Sigmoid colon (tissue), 7 donors: ENCODE data around the gene GRAMD1A. TPM values are rescaled to one million over a fixed set of nuclear protein-coding genes. Genes with fewer than 3 reads are reported as not detected.

Experiments
- DNase-seq: peaks from one replicate; pipeline ENCODE4 v3.0.0-alpha.2; 2019
- H3K27ac ChIP-seq, 4 donors: fragments of 200-600 bp; sonication (generic); one replicate each; pipeline ENCODE4 v1.5.1; 2016 to 2019; ENCODE audit warnings: mild to moderate bottlenecking in 1 of 4
- H3K27me3 ChIP-seq, 3 donors: fragments of 200-600 bp; sonication (generic); one replicate each; pipeline ENCODE4 v1.5.1; 2019; ENCODE audit warnings: mild to moderate bottlenecking in 1 of 3
- H3K36me3 ChIP-seq, 4 donors: fragments of 200-600 bp; sonication (generic); one replicate each; pipeline ENCODE4 v1.5.1; 2016 to 2019
- H3K4me1 ChIP-seq, 4 donors: fragments of 200-600 bp; sonication (generic); one replicate each; pipeline ENCODE4 v1.5.1; 2017 to 2019
- H3K4me3 ChIP-seq, 4 donors: fragments of 200-600 bp; sonication (generic); one replicate each; pipeline ENCODE4 v1.5.1; 2017 to 2019; ENCODE audit warnings: mild to moderate bottlenecking in 2 of 4, moderate library complexity in 1 of 4
- H3K9me3 ChIP-seq, 4 donors: fragments of 200-600 bp in 3 of 4; sonication (generic) in 3 of 4; one replicate each; pipeline versions ENCODE4 v1.5.1 to v1.6.1; 2013 to 2019
- EP300 ChIP-seq, 4 donors: sonication (generic); formaldehyde crosslinking; IDR thresholded peaks; one replicate each; pipeline ENCODE4 v1.6.1; 2017; ENCODE audit warnings: antibody characterized with exemption in 4 of 4
- POLR2A ChIP-seq, 2 donors: fragments of 450-650 bp; IDR thresholded peaks; one replicate each; pipeline ENCODE4 v1.6.1; 2016; ENCODE audit warnings: antibody characterized with exemption in 2 of 2, mild to moderate bottlenecking in 2 of 2, moderate library complexity in 2 of 2
- POLR2AphosphoS5 ChIP-seq, 4 donors: sonication (generic); formaldehyde crosslinking; IDR thresholded peaks; one replicate each; pipeline ENCODE4 v1.6.1; 2017; ENCODE audit warnings: antibody characterized with exemption in 4 of 4
- WGBS, 2 donors: extraction: QIAGEN DNeasy Blood & Tissue Kit; methylation state at CpG; one replicate each; pipeline ENCODE4 v1.1.7; 2013; 5-methylcytosine and 5-hydroxymethylcytosine counted together
- intact Hi-C: fragments of 100-400 bp; cut with DNase I; formaldehyde crosslinking; loops from one replicate; pipeline ENCODE4 v1.15.1; 2023
- polyA plus RNA-seq, 3 donors: library from polyadenylated mRNA; stranded (reverse); fragments of 200-250 nt; gene quantifications; one replicate each; pipeline ENCODE4 v1.2.3, GENCODE V29; 2013
- total RNA-seq, 4 donors: library from RNA; depleted of rRNA; stranded (reverse); fragments of >200 nt; gene quantifications; one replicate each; pipeline ENCODE4 v1.1.0, GENCODE V29; 2016
- TF ChIP-seq, protein P1 (sequence below), 4 experiments: fragments of 450-650 bp in 3 of 4; fragments of 200-600 bp in 1 of 4; IDR thresholded peaks; one replicate each; pipeline ENCODE4 v1.5.1; 2016 to 2019; ENCODE audit warnings: antibody characterized with exemption in 4 of 4, mild to moderate bottlenecking in 3 of 4, moderate library complexity in 2 of 4
- donor health status: healthy with polysubstance abuse.
- donor health status: Bipolar disorder and iron deficiency.
- donor health status: healthy.

The GRAMD1A gene
- total and polyA plus RNA-seq, 7 donors: 5.1 to 58.9 (median 30.3) TPM

GRCh38 chr19:35053667-35054293, 53.7 kb downstream of the GRAMD1A start:
- intact Hi-C loops: no loop called here
- no peaks in the 10 kb centered on the region for H3K9me3 ChIP-seq
- peaks cover 0 to 20% (median 7%) of the 10 kb centered on the region in 3 donors for H3K27me3 ChIP-seq
- no peaks in the 10 kb centered on the region for H3K36me3 ChIP-seq
- no peak for DNase-seq
- H3K4me1 ChIP-seq: no peaks in the 10 kb centered on the region
- 86 to 88% methylated on average over 9 of the region's 9 CpGs for WGBS, 2 donors
- TF ChIP-seq POLR2AphosphoS5 (IDR thresholded peaks at IDR 0.05): no peak
- TF ChIP-seq POLR2A (IDR thresholded peaks at IDR 0.05): no peak
- no peak for TF ChIP-seq EP300 (IDR thresholded peaks at IDR 0.05)
- no peak overlapping the region for H3K4me3 ChIP-seq
- H3K27ac ChIP-seq: no peak overlapping the region

DNA sequence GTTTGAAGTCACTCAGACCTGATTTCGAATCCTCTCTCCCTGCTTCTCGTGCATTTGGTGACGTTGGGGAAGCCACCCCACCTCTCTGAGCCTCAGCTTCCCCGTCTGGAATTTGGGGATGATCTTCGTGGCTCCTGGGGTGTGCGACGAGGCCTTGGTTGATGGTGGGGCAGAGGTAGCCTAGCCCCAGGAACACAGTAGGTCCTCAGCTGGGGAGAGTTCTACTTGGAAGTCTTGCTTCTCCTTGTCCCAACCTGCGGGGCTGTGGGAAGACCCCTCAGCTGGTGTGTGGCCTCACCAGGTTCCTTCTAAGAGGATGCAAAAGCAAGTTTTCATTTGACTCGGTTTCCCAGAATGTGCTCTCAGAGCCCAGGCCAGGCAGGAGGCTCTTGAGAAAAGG, 54.5 kb downstream of the GRAMD1A start:
- Histone ChIP-seq H3K36me3 (no peaks in the 10 kb centered on the region), H3K9me3 (no peaks in the 10 kb centered on the region), H3K4me1 (no peaks in the 10 kb centered on the region), H3K4me3 (no peak overlapping the region), H3K27me3 (peaks cover 0 to 20% (median 7%) of the 10 kb centered on the region in 3 donors), H3K27ac (no peak overlapping the region)
- intact Hi-C loops: no loop called here
- WGBS, 2 donors: 88 to 90% methylated on average over 9 of the region's 9 CpGs
- no peak for TF ChIP-seq POLR2A (IDR thresholded peaks at IDR 0.05)
- TF ChIP-seq, protein P1, sequence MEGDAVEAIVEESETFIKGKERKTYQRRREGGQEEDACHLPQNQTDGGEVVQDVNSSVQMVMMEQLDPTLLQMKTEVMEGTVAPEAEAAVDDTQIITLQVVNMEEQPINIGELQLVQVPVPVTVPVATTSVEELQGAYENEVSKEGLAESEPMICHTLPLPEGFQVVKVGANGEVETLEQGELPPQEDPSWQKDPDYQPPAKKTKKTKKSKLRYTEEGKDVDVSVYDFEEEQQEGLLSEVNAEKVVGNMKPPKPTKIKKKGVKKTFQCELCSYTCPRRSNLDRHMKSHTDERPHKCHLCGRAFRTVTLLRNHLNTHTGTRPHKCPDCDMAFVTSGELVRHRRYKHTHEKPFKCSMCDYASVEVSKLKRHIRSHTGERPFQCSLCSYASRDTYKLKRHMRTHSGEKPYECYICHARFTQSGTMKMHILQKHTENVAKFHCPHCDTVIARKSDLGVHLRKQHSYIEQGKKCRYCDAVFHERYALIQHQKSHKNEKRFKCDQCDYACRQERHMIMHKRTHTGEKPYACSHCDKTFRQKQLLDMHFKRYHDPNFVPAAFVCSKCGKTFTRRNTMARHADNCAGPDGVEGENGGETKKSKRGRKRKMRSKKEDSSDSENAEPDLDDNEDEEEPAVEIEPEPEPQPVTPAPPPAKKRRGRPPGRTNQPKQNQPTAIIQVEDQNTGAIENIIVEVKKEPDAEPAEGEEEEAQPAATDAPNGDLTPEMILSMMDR (IDR thresholded peaks at IDR 0.05): no peak
- TF ChIP-seq POLR2AphosphoS5 (IDR thresholded peaks at IDR 0.05): no peak
- TF ChIP-seq EP300 (IDR thresholded peaks at IDR 0.05): no peak
- DNase-seq: no peak

DNA sequence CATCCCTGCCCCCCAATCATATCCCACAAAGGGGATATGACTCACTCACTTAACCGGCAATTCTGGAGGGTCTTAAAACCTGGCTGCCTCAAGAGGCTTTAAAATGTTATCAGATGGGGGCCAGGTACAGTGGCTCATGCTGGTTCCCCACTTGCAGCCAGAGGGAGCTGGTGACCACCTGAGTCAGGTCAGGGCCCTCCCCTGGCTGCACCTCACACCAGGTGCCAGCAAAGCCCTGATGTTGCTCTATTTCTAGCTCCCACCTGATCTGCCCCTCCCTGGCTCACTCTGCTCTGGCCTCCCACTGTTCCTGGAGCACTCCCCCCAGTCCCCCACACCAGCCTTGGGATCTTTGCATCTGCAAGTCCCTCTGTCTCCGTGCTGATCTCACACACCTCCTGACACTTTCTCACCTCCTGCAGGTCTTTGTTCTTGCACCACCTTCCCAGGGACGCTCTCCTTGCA, 55.6 kb downstream of the GRAMD1A start:
- no peak for DNase-seq
- Histone ChIP-seq H3K4me3 (no peak overlapping the region), H3K27ac (no peak overlapping the region), H3K4me1 (no peaks in the 10 kb centered on the region), H3K36me3 (no peaks in the 10 kb centered on the region), H3K9me3 (no peaks in the 10 kb centered on the region), H3K27me3 (peaks cover 0 to 20% (median 7%) of the 10 kb centered on the region in 3 donors)
- intact Hi-C loops: no loop called here
- 34 to 51% methylated on average over 3 of the region's 3 CpGs for WGBS, 2 donors
- no peak for TF ChIP-seq EP300 (IDR thresholded peaks at IDR 0.05)
- TF ChIP-seq POLR2AphosphoS5 (IDR thresholded peaks at IDR 0.05): no peak

DNA sequence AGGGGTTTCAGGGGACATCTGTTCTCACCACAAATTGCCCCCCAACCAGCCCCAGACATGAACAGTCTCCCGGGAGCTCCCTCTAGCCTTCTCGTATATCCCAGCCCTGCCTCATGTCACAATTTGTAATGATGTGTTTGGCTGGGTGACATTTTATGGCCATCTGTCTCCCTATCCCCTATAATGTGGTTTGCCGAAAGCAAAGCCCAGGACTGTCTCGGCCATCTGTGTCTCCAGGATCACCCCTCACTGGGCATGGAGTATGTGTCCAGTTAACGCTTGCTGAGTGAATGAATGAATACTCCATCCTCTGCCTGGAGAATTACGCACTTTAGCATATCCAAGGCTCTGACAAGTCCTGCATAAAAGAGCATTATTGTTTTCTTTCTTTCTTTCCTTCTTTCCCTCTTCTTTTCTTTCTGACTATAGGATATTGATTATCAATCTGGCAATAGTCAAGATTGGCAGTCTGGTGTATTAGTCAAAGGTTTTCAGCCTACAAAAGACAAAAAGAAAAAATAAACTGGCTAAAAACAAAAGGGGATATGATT, 56.5 kb downstream of the GRAMD1A start:
- intact Hi-C loops: no loop called here
- TF ChIP-seq POLR2A (IDR thresholded peaks at IDR 0.05) (no peak), EP300 (IDR thresholded peaks at IDR 0.05) (no peak), POLR2AphosphoS5 (IDR thresholded peaks at IDR 0.05) (no peak)
- TF ChIP-seq, protein P1 (IDR thresholded peaks at IDR 0.05): no peak
- H3K9me3 ChIP-seq: no peaks in the 10 kb centered on the region
- no peaks in the 10 kb centered on the region for H3K4me1 ChIP-seq
- no peak for DNase-seq
- H3K27me3 ChIP-seq: peaks cover 0 to 20% (median 7%) of the 10 kb centered on the region in 3 donors
- H3K36me3 ChIP-seq: no peaks in the 10 kb centered on the region
- no peak overlapping the region for H3K27ac ChIP-seq
- WGBS, 2 donors: 77 to 81% methylated on average over 6 of the region's 6 CpGs
- H3K4me3 ChIP-seq: no peak overlapping the region

- intact Hi-C loops: no loop called here
- Histone ChIP-seq H3K4me1 (no peaks in the 10 kb centered on the region), H3K27me3 (peaks cover 0 to 20% (median 7%) of the 10 kb centered on the region in 3 donors), H3K9me3 (no peaks in the 10 kb centered on the region), H3K4me3 (no peak overlapping the region), H3K36me3 (no peaks in the 10 kb centered on the region), H3K27ac (no peak overlapping the region)
- DNase-seq: no peak
- WGBS, 2 donors: 49 to 80% methylated on average over 2 of the region's 2 CpGs
- TF ChIP-seq POLR2AphosphoS5 (IDR thresholded peaks at IDR 0.05): no peak
- TF ChIP-seq POLR2A (IDR thresholded peaks at IDR 0.05): no peak
- TF ChIP-seq EP300 (IDR thresholded peaks at IDR 0.05): no peak
- TF ChIP-seq, protein P1 (IDR thresholded peaks at IDR 0.05): no peak
These were observed 58.2 kb downstream of the GRAMD1A start for GRCh38 chr19:35058370-35058769.
